Muscle of back (tissue), 11 donors: ENCODE data around the gene MPZL2. TPM values are rescaled to one million over a fixed set of nuclear protein-coding genes. Genes with fewer than 3 reads are reported as not detected.

Experiments
- DNase-seq, 3 donors: peaks; one replicate each; pipeline versions ENCODE4 v3.0.0 to v3.0.0-alpha.2; 2013
- polyA plus RNA-seq, 10 donors: library from polyadenylated mRNA; unstranded; fragments of 120-200 nt; gene quantifications; one replicate each; pipeline ENCODE4 v1.2.1, GENCODE V29; 2013; ENCODE audit not compliant: insufficient read length in 10 of 10

MPZL2 gene
- polyA plus RNA-seq, 10 donors: 0.71 to 9.6 (median 1.6) TPM

- no peak for DNase-seq
Observed at GRCh38 chr11:118283756-118284350, 19.8 kb upstream of the MPZL2 start.

- DNase-seq: no peak
Observed at GRCh38 chr11:118283037-118283636, 19.0 kb upstream of the MPZL2 start.

GRCh38 chr11:118282606-118283005 lies 18.5 kb upstream of the MPZL2 start:
- no peak for DNase-seq

- no peak for DNase-seq
Observed at GRCh38 chr11:118281284-118281683, 17.2 kb upstream of the MPZL2 start.

- no peak for DNase-seq
Observed at GRCh38 chr11:118277312-118277711, 13.2 kb upstream of the MPZL2 start.

- no peak for DNase-seq
Observed at GRCh38 chr11:118276422-118276821, 12.3 kb upstream of the MPZL2 start.

- no peak for DNase-seq
Observed at GRCh38 chr11:118275176-118275575, 11.1 kb upstream of the MPZL2 start.

GRCh38 chr11:118274186-118274585 lies 10.1 kb upstream of the MPZL2 start:
- no peak for DNase-seq

GRCh38 chr11:118272001-118272400 lies 7.9 kb upstream of the MPZL2 start:
- no peak for DNase-seq

- DNase-seq: no peak
Observed at GRCh38 chr11:118267486-118267885, 3.4 kb upstream of the MPZL2 start.

- no peak for DNase-seq
Observed at GRCh38 chr11:118265954-118266353, 1.9 kb upstream of the MPZL2 start.

GRCh38 chr11:118264569-118265465 lies 720 bp upstream of the MPZL2 start:
- no peak for DNase-seq

GRCh38 chr11:118263112-118263511 lies 985 bp downstream of the MPZL2 start:
- DNase-seq: no peak

- DNase-seq: no peak
Observed at GRCh38 chr11:118260353-118260752, 3.7 kb downstream of the MPZL2 start.

GRCh38 chr11:118259138-118259537 lies 5.0 kb downstream of the MPZL2 start:
- no peak for DNase-seq

GRCh38 chr11:118258410-118258809 lies 5.7 kb downstream of the MPZL2 start:
- no peak for DNase-seq

GRCh38 chr11:118252688-118253087 lies 11.4 kb downstream of the MPZL2 start:
- no peak for DNase-seq

GRCh38 chr11:118251858-118252652 lies 12.0 kb downstream of the MPZL2 start, which contains the start of gene MPZL3:
Gene MPZL3, minus strand, starts transcription at chr11:118252365. Its CDS starts 71 bp downstream, at chr11:118252294.
- DNase-seq: peak; percentile 70 to 93 (median 85)

GRCh38 chr11:118247041-118247440 lies 17.1 kb downstream of the MPZL2 start:
- no peak for DNase-seq

GRCh38 chr11:118245936-118246562 lies 18.0 kb downstream of the MPZL2 start:
- no peak for DNase-seq

GRCh38 chr11:118243993-118244762 lies 19.9 kb downstream of the MPZL2 start:
- no peak for DNase-seq
